ENCODE data around the gene RPH3AL.

DNA sequence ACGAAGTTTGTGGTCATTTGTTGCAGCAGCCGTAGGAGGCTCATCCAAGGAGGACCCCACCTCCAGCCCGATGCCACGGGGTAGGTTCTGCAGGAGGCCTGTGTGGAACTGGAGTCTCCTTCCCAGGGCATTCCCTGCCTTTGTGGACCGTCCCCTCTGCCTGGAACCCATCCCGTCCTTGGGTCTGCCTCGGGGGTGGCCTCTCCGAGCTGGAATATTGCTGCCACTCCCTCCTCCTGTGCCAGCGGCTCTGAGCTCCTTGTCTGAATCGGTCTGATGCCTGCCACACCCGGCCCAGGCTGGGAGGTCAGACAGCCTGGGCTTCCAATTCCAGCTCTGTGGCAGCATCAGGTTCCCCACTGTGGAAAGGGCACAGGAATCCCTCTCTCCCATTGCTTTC, 189.9 kb downstream of the RPH3AL start:
- TF ChIP-seq, protein P1, sequence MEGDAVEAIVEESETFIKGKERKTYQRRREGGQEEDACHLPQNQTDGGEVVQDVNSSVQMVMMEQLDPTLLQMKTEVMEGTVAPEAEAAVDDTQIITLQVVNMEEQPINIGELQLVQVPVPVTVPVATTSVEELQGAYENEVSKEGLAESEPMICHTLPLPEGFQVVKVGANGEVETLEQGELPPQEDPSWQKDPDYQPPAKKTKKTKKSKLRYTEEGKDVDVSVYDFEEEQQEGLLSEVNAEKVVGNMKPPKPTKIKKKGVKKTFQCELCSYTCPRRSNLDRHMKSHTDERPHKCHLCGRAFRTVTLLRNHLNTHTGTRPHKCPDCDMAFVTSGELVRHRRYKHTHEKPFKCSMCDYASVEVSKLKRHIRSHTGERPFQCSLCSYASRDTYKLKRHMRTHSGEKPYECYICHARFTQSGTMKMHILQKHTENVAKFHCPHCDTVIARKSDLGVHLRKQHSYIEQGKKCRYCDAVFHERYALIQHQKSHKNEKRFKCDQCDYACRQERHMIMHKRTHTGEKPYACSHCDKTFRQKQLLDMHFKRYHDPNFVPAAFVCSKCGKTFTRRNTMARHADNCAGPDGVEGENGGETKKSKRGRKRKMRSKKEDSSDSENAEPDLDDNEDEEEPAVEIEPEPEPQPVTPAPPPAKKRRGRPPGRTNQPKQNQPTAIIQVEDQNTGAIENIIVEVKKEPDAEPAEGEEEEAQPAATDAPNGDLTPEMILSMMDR (IDR thresholded peaks at IDR 0.05): no peak
- TF ChIP-seq POLR2A (IDR thresholded peaks at IDR 0.05) (no peak), POLR2AphosphoS5 (IDR thresholded peaks at IDR 0.05) (no peak)

Data from prostate gland (tissue), 2 donors.